Measurements from ENCODE around the gene KLHL12.

DNA sequence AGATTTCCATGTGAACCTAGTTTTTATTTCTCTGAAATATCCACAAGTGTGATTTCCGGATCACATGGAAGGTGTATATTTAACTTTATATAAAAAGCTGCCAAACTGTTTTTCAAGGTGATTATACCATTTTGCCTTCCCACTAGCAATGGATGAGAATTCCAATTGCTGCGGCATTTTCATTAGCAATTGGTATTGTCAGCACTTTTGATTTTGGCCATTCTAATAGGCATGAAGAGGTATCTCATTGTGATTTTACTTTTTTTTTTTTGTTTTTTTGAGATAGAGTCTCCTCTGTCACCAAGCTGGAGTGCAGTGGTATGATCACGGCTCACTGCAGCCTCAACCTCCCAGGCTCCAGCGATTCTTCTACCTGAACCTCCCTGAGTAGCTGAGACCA is 45.0 kb upstream of the KLHL12 start:
- TF ChIP-seq, protein P1, sequence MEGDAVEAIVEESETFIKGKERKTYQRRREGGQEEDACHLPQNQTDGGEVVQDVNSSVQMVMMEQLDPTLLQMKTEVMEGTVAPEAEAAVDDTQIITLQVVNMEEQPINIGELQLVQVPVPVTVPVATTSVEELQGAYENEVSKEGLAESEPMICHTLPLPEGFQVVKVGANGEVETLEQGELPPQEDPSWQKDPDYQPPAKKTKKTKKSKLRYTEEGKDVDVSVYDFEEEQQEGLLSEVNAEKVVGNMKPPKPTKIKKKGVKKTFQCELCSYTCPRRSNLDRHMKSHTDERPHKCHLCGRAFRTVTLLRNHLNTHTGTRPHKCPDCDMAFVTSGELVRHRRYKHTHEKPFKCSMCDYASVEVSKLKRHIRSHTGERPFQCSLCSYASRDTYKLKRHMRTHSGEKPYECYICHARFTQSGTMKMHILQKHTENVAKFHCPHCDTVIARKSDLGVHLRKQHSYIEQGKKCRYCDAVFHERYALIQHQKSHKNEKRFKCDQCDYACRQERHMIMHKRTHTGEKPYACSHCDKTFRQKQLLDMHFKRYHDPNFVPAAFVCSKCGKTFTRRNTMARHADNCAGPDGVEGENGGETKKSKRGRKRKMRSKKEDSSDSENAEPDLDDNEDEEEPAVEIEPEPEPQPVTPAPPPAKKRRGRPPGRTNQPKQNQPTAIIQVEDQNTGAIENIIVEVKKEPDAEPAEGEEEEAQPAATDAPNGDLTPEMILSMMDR (conservative IDR thresholded peaks at IDR 0.05; ENCODE audit: low read length) = no peak
- TF ChIP-seq EZH2phosphoT487 (IDR thresholded peaks at IDR 0.05; ENCODE audit: borderline replicate concordance, low read depth, low read length) = no peak
